Prostate gland (tissue), 2 donors: ENCODE measurements around the gene SMYD3. TPM values are rescaled to one million over a fixed set of nuclear protein-coding genes. Genes with fewer than 3 reads are reported as not detected.

ENCODE experiments used
- DNase-seq: peaks from one replicate; pipeline ENCODE4 v3.0.0-alpha.2; 2019; ENCODE audit warnings: low spot score
- H3K27ac ChIP-seq, 2 donors: fragments of 200-600 bp; sonication (generic); 2 replicates each; pipeline ENCODE4 v1.5.1; 2017 to 2019
- H3K27me3 ChIP-seq: fragments of 200-600 bp; sonication (generic); replicated peaks from 2 replicates; pipeline ENCODE4 v1.5.1; 2019; ENCODE audit not compliant: insufficient read depth
- H3K36me3 ChIP-seq, 2 donors: fragments of 200-600 bp; sonication (generic); 1 replicate in 1 of 2; 2 replicates in 1 of 2; pipeline versions ENCODE4 v1.5.1 to v1.8.1; 2017 to 2019
- H3K4me1 ChIP-seq: fragments of 200-600 bp; sonication (generic); replicated peaks from 2 replicates; pipeline ENCODE4 v1.5.1; 2019
- H3K4me3 ChIP-seq, 2 donors: fragments of 200-600 bp; sonication (generic); 2 replicates each; pipeline ENCODE4 v1.5.1; 2017 to 2019
- H3K9me3 ChIP-seq: fragments of 200-600 bp; sonication (generic); 2 replicates; pipeline ENCODE4 v1.5.1; 2017
- CTCF ChIP-seq, 4 experiments: fragments of 200-600 bp in 2 of 4; fragments of 450-650 bp in 2 of 4; sonication (generic) in 2 of 4; IDR thresholded peaks; 1 replicate in 3 of 4; 2 replicates in 1 of 4; pipeline ENCODE4 v1.5.1; 2016 to 2019; ENCODE audit warnings: antibody characterized with exemption in 4 of 4, mild to moderate bottlenecking in 2 of 4, moderate library complexity in 2 of 4
- POLR2A ChIP-seq: fragments of 450-650 bp; IDR thresholded peaks from one replicate; pipeline ENCODE4 v1.6.1; 2016; ENCODE audit warnings: antibody characterized with exemption, mild to moderate bottlenecking
- POLR2AphosphoS5 ChIP-seq: sonication (generic); formaldehyde crosslinking; IDR thresholded peaks from one replicate; pipeline ENCODE4 v1.6.1; 2017; ENCODE audit warnings: antibody characterized with exemption
- whole genome bisulfite sequencing: methylation state at CpG from one replicate; pipeline ENCODE4 v1.1.5; 2018; 5-methylcytosine and 5-hydroxymethylcytosine counted together
- intact Hi-C: fragments of 100-400 bp; cut with DNase I; formaldehyde crosslinking; loops from one replicate; pipeline ENCODE4 v1.14.2; 2022
- total RNA-seq, 2 donors: library from RNA; depleted of rRNA; stranded (reverse); fragments of >200 nt; gene quantifications; one replicate each; pipeline ENCODE4 v1.1.0, GENCODE V29; 2016

SMYD3 gene
- total RNA-seq, 2 donors from 2014 or later = 19.8 to 23.9 TPM

- no peak for TF ChIP-seq CTCF (IDR thresholded peaks at IDR 0.05)
- H3K4me1 ChIP-seq = no peaks in the 10 kb centered on the region
- intact Hi-C loops = no loop called here
- H3K9me3 ChIP-seq = no peaks in the 10 kb centered on the region
- no peak overlapping the region for H3K4me3 ChIP-seq
- DNase-seq = no peak
- no peaks in the 10 kb centered on the region for H3K27me3 ChIP-seq
- H3K36me3 ChIP-seq = no peaks in the 10 kb centered on the region
- H3K27ac ChIP-seq = no peak overlapping the region
- WGBS = 100% methylated on average over 3 of the region's 3 CpGs
Observed at GRCh38 chr1:245903851-245904250, 603.2 kb downstream of the SMYD3 start.

DNA sequence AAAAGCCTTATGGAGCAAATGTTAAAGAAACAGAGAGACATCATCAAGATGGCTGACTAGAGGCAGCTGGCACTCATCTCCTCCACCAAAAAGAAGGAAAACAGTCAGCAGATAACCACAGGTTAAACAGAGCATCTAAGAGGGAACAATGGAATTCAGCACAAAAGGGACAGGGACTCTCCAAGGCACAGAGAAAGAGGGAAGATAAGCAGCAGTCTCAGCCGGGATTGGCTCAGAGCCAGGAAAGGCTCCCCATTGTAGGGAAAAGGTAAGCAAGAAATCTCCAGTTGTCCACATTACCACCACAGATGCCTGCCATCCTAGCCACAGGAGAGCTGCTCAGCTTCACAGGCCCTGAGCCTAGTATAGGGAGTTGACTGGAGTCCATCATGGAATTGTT lies 605.5 kb downstream of the SMYD3 start:
- 30% methylated on average over 1 of the region's 1 CpG for WGBS
- H3K27ac ChIP-seq = no peak overlapping the region
- H3K27me3 ChIP-seq = no peaks in the 10 kb centered on the region
- no peaks in the 10 kb centered on the region for H3K9me3 ChIP-seq
- H3K36me3 ChIP-seq = no peaks in the 10 kb centered on the region
- H3K4me3 ChIP-seq = no peak overlapping the region
- no peak for DNase-seq
- no peaks in the 10 kb centered on the region for H3K4me1 ChIP-seq
- no peak for TF ChIP-seq POLR2A
- no peak for TF ChIP-seq CTCF (IDR thresholded peaks at IDR 0.05)
- TF ChIP-seq POLR2AphosphoS5 = no peak
- intact Hi-C loops = no loop called here

DNA sequence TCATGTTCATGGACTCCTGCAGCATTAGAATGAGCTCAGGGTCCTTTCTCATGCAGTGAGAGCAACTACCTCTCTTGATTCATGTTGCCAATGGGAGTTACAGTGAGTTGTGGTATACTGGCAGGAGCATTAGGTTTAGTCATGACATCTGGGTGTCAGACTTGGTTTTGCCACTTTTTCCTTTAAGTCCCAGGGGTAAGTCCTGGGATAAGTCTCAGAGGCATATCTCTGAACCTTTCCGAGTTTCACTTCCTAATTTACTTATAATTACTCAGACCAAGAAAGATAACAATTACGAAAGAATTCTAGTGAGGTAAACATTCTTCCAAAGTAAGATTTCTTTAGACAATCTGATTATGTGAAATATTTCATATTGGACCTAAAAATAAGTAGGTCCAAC lies 606.0 kb downstream of the SMYD3 start:
- Histone ChIP-seq H3K9me3 (no peaks in the 10 kb centered on the region), H3K4me3 (no peak overlapping the region), H3K36me3 (no peaks in the 10 kb centered on the region), H3K4me1 (no peaks in the 10 kb centered on the region), H3K27me3 (no peaks in the 10 kb centered on the region), H3K27ac (no peak overlapping the region)
- intact Hi-C loops = no loop called here
- DNase-seq = no peak
- 97% methylated on average over 2 of the region's 2 CpGs for WGBS
- no peak for TF ChIP-seq POLR2A
- no peak for TF ChIP-seq CTCF (IDR thresholded peaks at IDR 0.05)
- TF ChIP-seq POLR2AphosphoS5 = no peak

- no peaks in the 10 kb centered on the region for H3K36me3 ChIP-seq
- WGBS = 94% methylated on average over 2 of the region's 2 CpGs
- DNase-seq = no peak
- H3K4me1 ChIP-seq = no peaks in the 10 kb centered on the region
- no peak overlapping the region for H3K27ac ChIP-seq
- H3K9me3 ChIP-seq = no peaks in the 10 kb centered on the region
- H3K4me3 ChIP-seq = no peak overlapping the region
- intact Hi-C loops = no loop called here
- TF ChIP-seq POLR2AphosphoS5 (no peak), POLR2A (no peak), CTCF (IDR thresholded peaks at IDR 0.05) (no peak)
- H3K27me3 ChIP-seq = no peaks in the 10 kb centered on the region
Observed at GRCh38 chr1:245898581-245898980, 608.5 kb downstream of the SMYD3 start.

GRCh38 chr1:245896258-245896657 lies 610.8 kb downstream of the SMYD3 start:
- Histone ChIP-seq H3K36me3 (no peaks in the 10 kb centered on the region), H3K27me3 (no peaks in the 10 kb centered on the region), H3K27ac (no peak overlapping the region), H3K9me3 (no peaks in the 10 kb centered on the region), H3K4me3 (no peak overlapping the region), H3K4me1 (no peaks in the 10 kb centered on the region)
- 84% methylated on average over 3 of the region's 3 CpGs for WGBS
- TF ChIP-seq POLR2A (no peak), POLR2AphosphoS5 (no peak), CTCF (IDR thresholded peaks at IDR 0.05) (no peak)
- DNase-seq = no peak
- intact Hi-C loops = no loop called here
